GM18858 (cell line): Measurements from ENCODE around the gene GNPTG.
A peak's percentile ranks its signal among the peaks of the same experiment; 100 is the strongest.

Source experiments
- ATAC-seq: cut with Tn5 transposase; IDR thresholded peaks from one replicate; pipeline ENCODE4 v1.9.1; 2021; ENCODE audit not compliant: unreplicated experiment

Gene GNPTG

GRCh38 chr16:1351582-1352362, at the start of gene GNPTG, which contains the start of gene TSR3:
TSS of gene GNPTG (plus strand) at chr16:1351931. CDS start at chr16:1351966, 35 bp downstream.
TSS of gene TSR3 (minus strand) at chr16:1351878. CDS start at chr16:1351804, 74 bp downstream.
- peak; percentile 48 for ATAC-seq

- ATAC-seq: no peak
These were observed 45.9 kb upstream of the GNPTG start for GRCh38 chr16:1305823-1306222.

- no peak for ATAC-seq
These were observed 45.4 kb upstream of the GNPTG start for GRCh38 chr16:1306334-1306733.

GRCh38 chr16:1308036-1308976, 43.4 kb upstream of the GNPTG start:
- peak; percentile 11 for ATAC-seq

GRCh38 chr16:1308977-1309885, 42.5 kb upstream of the GNPTG start, which contains the start of gene UBE2I:
TSS of gene UBE2I (plus strand) at chr16:1309636. CDS start at chr16:1314031, 4,395 bp downstream.
- ATAC-seq: peak; percentile 39

GRCh38 chr16:1309888-1310831, 41.6 kb upstream of the GNPTG start:
- peak; percentile 10 for ATAC-seq

GRCh38 chr16:1310832-1311200, 40.9 kb upstream of the GNPTG start:
- no peak for ATAC-seq

- ATAC-seq: no peak
These were observed 40.5 kb upstream of the GNPTG start for GRCh38 chr16:1311212-1311737.

- no peak for ATAC-seq
These were observed 39.8 kb upstream of the GNPTG start for GRCh38 chr16:1311738-1312466.

GRCh38 chr16:1312467-1312816, 39.3 kb upstream of the GNPTG start:
- no peak for ATAC-seq

- ATAC-seq: no peak
These were observed 38.8 kb upstream of the GNPTG start for GRCh38 chr16:1312903-1313302.

- no peak for ATAC-seq
These were observed 37.9 kb upstream of the GNPTG start for GRCh38 chr16:1313721-1314369.

GRCh38 chr16:1314399-1315068, 37.2 kb upstream of the GNPTG start:
- no peak for ATAC-seq

GRCh38 chr16:1315081-1316032, 36.4 kb upstream of the GNPTG start:
- ATAC-seq: no peak

- ATAC-seq: no peak
These were observed 35.7 kb upstream of the GNPTG start for GRCh38 chr16:1316033-1316405.

GRCh38 chr16:1317479-1318267, 34.1 kb upstream of the GNPTG start:
- ATAC-seq: no peak
